ENCODE data around the gene MIPOL1. TPM values are rescaled to one million over a fixed set of nuclear protein-coding genes. Genes with fewer than 3 reads are reported as not detected.

The MIPOL1 gene
- total and polyA plus RNA-seq, 2 of the 4 experiments (the other 2 are of a cell fraction), result 2.7 to 5.9 TPM

- no peak overlapping the region for H2BK15ac ChIP-seq (ENCODE audit: low read depth, low read length)
- no peak overlapping the region for H2BK5ac ChIP-seq (ENCODE audit: low read depth, low read length, poor library complexity, severe bottlenecking)
- DNase-seq, result no peak
- ChIA-PET POLR2A (ENCODE audit: unreplicated experiment) (no interaction called here), CTCF (no interaction called here)
- dilution Hi-C loops (cut with HindIII; ENCODE audit: low sequenced_read_pairs, unreplicated experiment), result no loop called here
- no peak overlapping the region for H3K56ac ChIP-seq (ENCODE audit: extremely low read depth, insufficient read depth, low read length)
- in situ Hi-C loops (cut with MboI; ENCODE audit: low sequenced_read_pairs), result no loop called here
- no peak overlapping the region for H3K23ac ChIP-seq (ENCODE audit: low read depth, low read length)
- H3K79me1 ChIP-seq (ENCODE audit: low read depth in 1 of 2, low read length in 2 of 2), result no peaks in the 10 kb centered on the region
- no peaks in the 10 kb centered on the region for H3K27me3 ChIP-seq (ENCODE audit: control insufficient read depth, insufficient read depth, low read length)
- no peak overlapping the region for H3K4me2 ChIP-seq (ENCODE audit: low read depth, low read length)
- no peak overlapping the region for H2AK9ac ChIP-seq (replicated peaks; ENCODE audit: low read depth, low read length, poor library complexity)
- no peak overlapping the region for H3K4me3 ChIP-seq (ENCODE audit: insufficient read depth, low read depth, low read length)
- H3K4me1 ChIP-seq (ENCODE audit: control insufficient read depth, insufficient read depth, low read length), result no peaks in the 10 kb centered on the region
- H3K14ac ChIP-seq (replicated peaks; ENCODE audit: low read depth, low read length), result no peak overlapping the region
- H4K8ac ChIP-seq (ENCODE audit: low read depth in 2 of 2, low read length in 2 of 2), result no peak overlapping the region
- H3K36me3 ChIP-seq (ENCODE audit: control insufficient read depth, insufficient read depth, low read length), result no peaks in the 10 kb centered on the region
- WGBS, 2 experiments (ENCODE audit: extremely low coverage in 2 of 2, insufficient read length in 1 of 2), result 100% methylated on average over 2 of the region's 3 CpGs; no CpG with 5 or more reads in 1 of the 2 experiments
- no peak overlapping the region for H2BK20ac ChIP-seq (ENCODE audit: low read depth, low read length)
- ATAC-seq (ENCODE audit: low read depth), result no peak
- H4K5ac ChIP-seq (ENCODE audit: low read depth, low read length), result no peak overlapping the region
- H3K9me1 ChIP-seq (ENCODE audit: insufficient read depth, low read length), result no peaks in the 10 kb centered on the region
- H3K18ac ChIP-seq (ENCODE audit: low read depth, low read length), result no peak overlapping the region
- no peak for TF ChIP-seq RFX5 (IDR thresholded peaks at IDR 0.05; ENCODE audit: low read depth, low read length)
- intact Hi-C loops (cut with micrococcal nuclease), result no loop called here
- H3K9me3 ChIP-seq (ENCODE audit: control insufficient read depth, insufficient read depth, low read length), result no peaks in the 10 kb centered on the region
- H2BK120ac ChIP-seq (ENCODE audit: low read depth, low read length), result no peak overlapping the region
- H2AFZ ChIP-seq (replicated peaks; ENCODE audit: low read length, poor library complexity), result no peak overlapping the region
- no peaks in the 10 kb centered on the region for H4K20me1 ChIP-seq (ENCODE audit: insufficient read depth, low read length)
- H3K27ac ChIP-seq (ENCODE audit: insufficient read depth, low read length), result no peak overlapping the region
- no TSS peak for BruUV-seq (replicated peaks)
- H3K4ac ChIP-seq (ENCODE audit: low read depth, low read length), result no peak overlapping the region
- H2AK5ac ChIP-seq (ENCODE audit: low read depth, low read length), result no peak overlapping the region
- H3K9ac ChIP-seq (ENCODE audit: low read depth, low read length), result no peak overlapping the region
- no peak overlapping the region for H4K91ac ChIP-seq (ENCODE audit: insufficient read depth, low read depth, low read length)
Measured at GRCh38 chr14:37434867-37435266, 237.1 kb downstream of the MIPOL1 start.
